ENCODE results near the gene DPM3.
"Not testable (repeated sequence)": the region's sequence is repeated elsewhere in the genome, so short reads cannot be mapped to it uniquely, and the experiment has no call there.

Gene DPM3

GRCh38 chr1:155170101-155170785, 29.9 kb upstream of the DPM3 start:
- H3K4me3 ChIP-seq (ENCODE audit: low read depth, low read length): no peak overlapping the region
- TF ChIP-seq CTCF (IDR thresholded peaks at IDR 0.05; ENCODE audit: insufficient read depth, low read depth, low read length, missing control alignments): no peak
- no peak for DNase-seq (ENCODE audit: low read depth)

GRCh38 chr1:155169541-155169940, 29.2 kb upstream of the DPM3 start:
- DNase-seq (ENCODE audit: low read depth): no peak
- no peak overlapping the region for H3K4me3 ChIP-seq (ENCODE audit: low read depth, low read length)
- TF ChIP-seq CTCF (IDR thresholded peaks at IDR 0.05; ENCODE audit: insufficient read depth, low read depth, low read length, missing control alignments): no peak

GRCh38 chr1:155168456-155169210, 28.3 kb upstream of the DPM3 start:
- H3K4me3 ChIP-seq (ENCODE audit: low read depth, low read length): no peak overlapping the region
- no peak for TF ChIP-seq CTCF (IDR thresholded peaks at IDR 0.05; ENCODE audit: insufficient read depth, low read depth, low read length, missing control alignments)
- no peak for DNase-seq (ENCODE audit: low read depth)

GRCh38 chr1:155168105-155168445, 27.7 kb upstream of the DPM3 start:
- not testable (repeated sequence) for DNase-seq (ENCODE audit: low read depth); H3K4me3 ChIP-seq (ENCODE audit: low read depth, low read length)

- peak; percentile 84 for TF ChIP-seq CTCF (IDR thresholded peaks at IDR 0.05; ENCODE audit: insufficient read depth, low read depth, low read length, missing control alignments)
Observed at GRCh38 chr1:155167166-155168104, 27.1 kb upstream of the DPM3 start.

GRCh38 chr1:155166471-155167165, 26.3 kb upstream of the DPM3 start:
- TF ChIP-seq CTCF (IDR thresholded peaks at IDR 0.05; ENCODE audit: insufficient read depth, low read depth, low read length, missing control alignments): no peak
- DNase-seq (ENCODE audit: low read depth): no peak
- no peak overlapping the region for H3K4me3 ChIP-seq (ENCODE audit: low read depth, low read length)

More at GRCh38 chr1:155167166-155168104, 27.1 kb upstream of the DPM3 start:
- peak; percentile 88 for DNase-seq (ENCODE audit: low read depth)
- H3K4me3 ChIP-seq (ENCODE audit: low read depth, low read length): no peak overlapping the region
